GM19035 (cell line): ENCODE results near the gene VAMP7.
"Not testable (repeated sequence)": the region's sequence is repeated elsewhere in the genome, so short reads cannot be mapped to it uniquely, and the experiment has no call there.

Experiments used
- ATAC-seq: cut with Tn5 transposase; IDR thresholded peaks from one replicate; pipeline ENCODE4 v1.9.1; 2021; ENCODE audit not compliant: unreplicated experiment

VAMP7 gene

GRCh38 chrX:155900765-155901164, 19.6 kb downstream of the VAMP7 start:
- no peak for ATAC-seq

- not testable (repeated sequence) for ATAC-seq
These were observed 26.5 kb downstream of the VAMP7 start for GRCh38 chrX:155907661-155908060.

- ATAC-seq, result no peak
These were observed 42.1 kb downstream of the VAMP7 start for GRCh38 chrX:155923200-155923599.

GRCh38 chrX:155930852-155931618, 49.9 kb downstream of the VAMP7 start:
- ATAC-seq, result not testable (repeated sequence)

- no peak for ATAC-seq
These were observed 57.0 kb downstream of the VAMP7 start for GRCh38 chrX:155938132-155938531.

GRCh38 chrX:155949098-155949497, 68.0 kb downstream of the VAMP7 start:
- ATAC-seq, result no peak

- no peak for ATAC-seq
These were observed 70.2 kb downstream of the VAMP7 start for GRCh38 chrX:155951237-155951789.

- no peak for ATAC-seq
These were observed 71.9 kb downstream of the VAMP7 start for GRCh38 chrX:155953055-155953454.

- ATAC-seq, result no peak
These were observed 73.6 kb downstream of the VAMP7 start for GRCh38 chrX:155954793-155955192.

- ATAC-seq, result no peak
These were observed 75.0 kb downstream of the VAMP7 start for GRCh38 chrX:155956099-155956498.

GRCh38 chrX:155956649-155957048, 75.5 kb downstream of the VAMP7 start:
- ATAC-seq, result no peak

- ATAC-seq, result no peak
These were observed 76.7 kb downstream of the VAMP7 start for GRCh38 chrX:155957843-155958242.

GRCh38 chrX:155959018-155959587, 78.0 kb downstream of the VAMP7 start:
- ATAC-seq, result no peak

GRCh38 chrX:155962906-155963305, 81.8 kb downstream of the VAMP7 start:
- no peak for ATAC-seq

GRCh38 chrX:155966876-155967275, 85.7 kb downstream of the VAMP7 start:
- ATAC-seq, result no peak

- no peak for ATAC-seq
These were observed 86.6 kb downstream of the VAMP7 start for GRCh38 chrX:155967653-155968325.

GRCh38 chrX:155968326-155968661, 87.1 kb downstream of the VAMP7 start:
- no peak for ATAC-seq

- ATAC-seq, result no peak
These were observed 87.6 kb downstream of the VAMP7 start for GRCh38 chrX:155968791-155969190.

GRCh38 chrX:155971658-155972057, 90.5 kb downstream of the VAMP7 start:
- ATAC-seq, result not testable (repeated sequence)

- ATAC-seq, result not testable (repeated sequence)
These were observed 91.1 kb downstream of the VAMP7 start for GRCh38 chrX:155972241-155972640.

- no peak for ATAC-seq
These were observed 102.2 kb downstream of the VAMP7 start for GRCh38 chrX:155983326-155983725.

GRCh38 chrX:155985208-155985607, 104.1 kb downstream of the VAMP7 start:
- ATAC-seq, result no peak
